Keratinocyte (primary cell): ENCODE measurements around the gene ARPC1A. TPM values are rescaled to one million over a fixed set of nuclear protein-coding genes. Genes with fewer than 3 reads are reported as not detected.

Source experiments
- DNase-seq: peaks from one replicate; pipeline ENCODE4 v3.0.0-alpha.2; 2011; ENCODE audit warnings: low read depth, missing footprints, low spot score
- FAIRE-seq: peaks from 2 replicates; lab custom pipeline; 2011; peaks lifted over from hg19 to GRCh38; lab: Jason Lieb, UNC
- H2AFZ ChIP-seq: 2 replicates; pipeline ENCODE4 v1.6.0; 2012; ENCODE audit warnings: low read length, control low read depth, inconsistent platforms; ENCODE audit not compliant: control insufficient read depth
- H3K27ac ChIP-seq: 2 replicates; pipeline ENCODE4 v1.5.1; 2011; ENCODE audit warnings: low read length; ENCODE audit not compliant: control insufficient read depth, insufficient read depth
- H3K27me3 ChIP-seq: 3 replicates; pipeline ENCODE4 v1.6.0; 2011; ENCODE audit warnings: low read length; ENCODE audit not compliant: control insufficient read depth, insufficient read depth; ENCODE audit errors: extremely low read depth
- H3K36me3 ChIP-seq, 2 experiments: 2 replicates in 1 of 2; 3 replicates in 1 of 2; pipeline ENCODE4 v1.5.1; 2011; ENCODE audit warnings: low read length in 2 of 2, mild to moderate bottlenecking in 1 of 2; ENCODE audit not compliant: control insufficient read depth in 2 of 2, insufficient read depth in 2 of 2; ENCODE audit errors: extremely low read depth in 1 of 2
- H3K4me1 ChIP-seq: 3 replicates; pipeline ENCODE4 v1.5.1; 2011; ENCODE audit warnings: low read length; ENCODE audit not compliant: control insufficient read depth, insufficient read depth; ENCODE audit errors: extremely low read depth
- H3K4me2 ChIP-seq: 3 replicates; pipeline ENCODE4 v1.6.0; 2011; ENCODE audit warnings: low read depth, low read length; ENCODE audit not compliant: control insufficient read depth, insufficient read depth; ENCODE audit errors: extremely low read depth
- H3K4me3 ChIP-seq, 3 experiments: fragments of 200-600 bp in 1 of 3; sonication (generic) in 1 of 3; 2 replicates in 2 of 3; 3 replicates in 1 of 3; pipeline ENCODE4 v1.5.1; 2011 to 2016; ENCODE audit warnings: low read length in 3 of 3, mild to moderate bottlenecking in 3 of 3, control low read depth in 2 of 3, inconsistent platforms in 1 of 3, low read depth in 1 of 3, mixed read lengths in 1 of 3, mixed run types in 1 of 3, moderate library complexity in 1 of 3; ENCODE audit not compliant: control insufficient read depth in 2 of 3, insufficient read depth in 2 of 3; ENCODE audit errors: extremely low read depth in 1 of 3
- H3K79me2 ChIP-seq: 2 replicates; pipeline ENCODE4 v1.6.0; 2012; ENCODE audit warnings: low read length; ENCODE audit not compliant: control insufficient read depth, insufficient read depth
- H3K9ac ChIP-seq: 3 replicates; pipeline ENCODE4 v1.6.0; 2011; ENCODE audit warnings: low read length; ENCODE audit not compliant: control insufficient read depth, insufficient read depth; ENCODE audit errors: extremely low read depth
- H3K9me1 ChIP-seq: 3 replicates; pipeline ENCODE4 v1.6.0; 2011; ENCODE audit warnings: low read length; ENCODE audit not compliant: control insufficient read depth, insufficient read depth; ENCODE audit errors: extremely low read depth
- H3K9me3 ChIP-seq: 2 replicates; pipeline ENCODE4 v1.5.1; 2012; ENCODE audit warnings: low read depth, low read length; ENCODE audit not compliant: control insufficient read depth
- H4K20me1 ChIP-seq: 3 replicates; pipeline ENCODE4 v1.6.0; 2011; ENCODE audit warnings: low read length; ENCODE audit not compliant: control insufficient read depth, insufficient read depth; ENCODE audit errors: extremely low read depth
- CTCF ChIP-seq, 3 experiments: IDR thresholded peaks in 1 of 3; conservative IDR thresholded peaks in 1 of 3; optimal IDR thresholded peaks in 1 of 3; 2 replicates in 2 of 3; 3 replicates in 1 of 3; pipeline versions ENCODE3 to v1.5.1; 2011; ENCODE audit warnings: low read length in 3 of 3, mild to moderate bottlenecking in 3 of 3, moderate library complexity in 2 of 3, control low read depth in 1 of 3, inconsistent platforms in 1 of 3; ENCODE audit not compliant: insufficient read depth in 2 of 3; ENCODE audit errors: extremely low read depth in 1 of 3
- EZH2 ChIP-seq: IDR thresholded peaks from one replicate; pipeline ENCODE4 v1.6.1; 2012; ENCODE audit warnings: inconsistent platforms, mild to moderate bottlenecking, low read length, moderate library complexity
- dilution Hi-C: fragments of 300-500 bp; cut with MboI; formaldehyde crosslinking; loops from one replicate; pipeline ENCODE4 v1.7.0; 2020; ENCODE audit warnings: low sequenced_read_pairs; ENCODE audit not compliant: extremely low pct_ligation_motif_present
- polyA plus RNA-seq, 5 experiments: library from polyadenylated mRNA; depleted of rRNA in 3 of 5; stranded (reverse) in 3 of 5; stranded (forward) in 1 of 5; unstranded in 1 of 5; fragments of >200 nt; gene quantifications; 1 replicate in 1 of 5; 2 replicates in 3 of 5; 3 replicates in 1 of 5; pipeline versions ENCODE4 v1.2.1 to v1.2.3, GENCODE V29; 2011 to 2012; ENCODE audit warnings: missing spikeins in 2 of 5, low read depth in 1 of 5, low replicate concordance in 1 of 5

The ARPC1A gene
- polyA plus RNA-seq, 1 donor (not counting 4 experiments of a cell fraction or from before 2014, with no cell fraction given) = 133 TPM

- FAIRE-seq = no peak
- peaks cover 15 to 32% of the 10 kb centered on the region in 2 experiments for H3K36me3 ChIP-seq
These were observed 84.1 kb downstream of the ARPC1A start for GRCh38 chr7:99409806-99410205.

GRCh38 chr7:99410635-99411034, 84.9 kb downstream of the ARPC1A start:
- TF ChIP-seq CTCF (optimal IDR thresholded peaks at IDR 0.05 in 1 of 3, IDR thresholded peaks at IDR 0.05 in 1 of 3, conservative IDR thresholded peaks at IDR 0.05 in 1 of 3; ENCODE audit: extremely low read depth in 1 of 3, insufficient read depth in 2 of 3, low read length in 3 of 3) = no peak
- TF ChIP-seq EZH2 = no peak
- Histone ChIP-seq H3K4me1 (peaks cover 24% of the 10 kb centered on the region), H4K20me1 (peaks cover 6% of the 10 kb centered on the region), H3K79me2 (peaks cover 66% of the 10 kb centered on the region), H3K27ac (no peak overlapping the region), H3K9ac (no peak overlapping the region), H3K4me2 (peak overlapping the region; percentile 4), H3K9me3 (no peaks in the 10 kb centered on the region), H3K36me3 (peaks cover 15 to 27% of the 10 kb centered on the region in 2 experiments), H3K27me3 (no peaks in the 10 kb centered on the region), H2AFZ (no peak overlapping the region), H3K9me1 (peaks cover 3% of the 10 kb centered on the region), H3K4me3 (no peak overlapping the region)
- dilution Hi-C loops = no loop called here
- FAIRE-seq (no peak), DNase-seq (no peak)

More at GRCh38 chr7:99409806-99410205, 84.1 kb downstream of the ARPC1A start:
- dilution Hi-C loops = no loop called here
- H4K20me1 ChIP-seq = peaks cover 10% of the 10 kb centered on the region
- peaks cover 74% of the 10 kb centered on the region for H3K79me2 ChIP-seq
- H3K9me3 ChIP-seq = no peaks in the 10 kb centered on the region
- H3K4me2 ChIP-seq = peak overlapping the region; percentile 98
- DNase-seq = no peak
- peak overlapping the region; percentile 96 for H3K9ac ChIP-seq
- peak overlapping the region; percentile 73 to 100 (median 100) for H3K4me3 ChIP-seq
- H3K9me1 ChIP-seq = peaks cover 3% of the 10 kb centered on the region
- TF ChIP-seq CTCF (optimal IDR thresholded peaks at IDR 0.05 in 1 of 3, IDR thresholded peaks at IDR 0.05 in 1 of 3, conservative IDR thresholded peaks at IDR 0.05 in 1 of 3; ENCODE audit: extremely low read depth in 1 of 3, insufficient read depth in 2 of 3, low read length in 3 of 3) (no peak), EZH2 (no peak)
- no peak overlapping the region for H2AFZ ChIP-seq
- no peaks in the 10 kb centered on the region for H3K27me3 ChIP-seq
- H3K27ac ChIP-seq = peak overlapping the region; percentile 47
- peaks cover 27% of the 10 kb centered on the region for H3K4me1 ChIP-seq
